Right lobe of liver (tissue), 4 donors: ENCODE measurements around the gene PEAK1.

Experiments used
- CTCF ChIP-seq, 4 donors: fragments of 200-600 bp in 3 of 4; fragments of 450-650 bp in 1 of 4; IDR thresholded peaks; one replicate each; pipeline versions ENCODE4 v1.5.1 to v1.8.0; 2016 to 2022; ENCODE audit warnings: antibody characterized with exemption in 4 of 4, mild to moderate bottlenecking in 2 of 4
- POLR2A ChIP-seq: fragments of 450-650 bp; IDR thresholded peaks from one replicate; pipeline ENCODE4 v1.6.1; 2017; ENCODE audit warnings: antibody characterized with exemption, mild to moderate bottlenecking
- donor health status: DM: no; HTN: no; CAD: no.
- donor health status: DM: no; HTN: no; CAD: no.
- donor health status: DM: no; HTN: yes; CAD: no.

DNA sequence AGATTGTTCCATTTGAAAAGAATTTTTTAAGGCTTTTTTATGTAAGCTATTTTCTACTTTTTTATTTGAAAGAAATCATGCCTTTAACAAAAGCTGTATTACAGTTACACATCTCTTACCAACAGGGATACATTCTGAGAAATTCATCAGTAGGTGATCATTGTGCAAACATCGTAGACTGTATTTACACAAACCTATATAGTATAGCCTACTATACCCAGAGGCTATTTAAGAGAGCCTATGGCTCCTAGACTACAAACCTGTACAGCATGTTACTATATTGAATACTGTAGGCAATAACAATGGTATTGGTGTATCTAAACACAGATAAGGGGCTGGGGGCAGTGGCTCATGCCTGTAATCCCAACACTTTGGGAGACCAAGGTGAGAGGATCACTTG is 43.1 kb downstream of the PEAK1 start:
- TF ChIP-seq CTCF (IDR thresholded peaks at IDR 0.05), result no peak
- TF ChIP-seq POLR2A, result no peak
